Type B pancreatic cell (in vitro differentiated cells): Measurements from ENCODE around the gene HOXC10. TPM values are rescaled to one million over a fixed set of nuclear protein-coding genes. Genes with fewer than 3 reads are reported as not detected.

Source experiments
- DNase-seq: peaks from one replicate; pipeline ENCODE4 v3.0.0; 2021; ENCODE audit warnings: mixed read lengths; ENCODE audit not compliant: unreplicated experiment; ENCODE audit errors: extremely low spot score
- H3K27ac Mint-ChIP-seq: 2 replicates; pipeline ENCODE4 v1.8.0; 2021; ENCODE audit warnings: mild to moderate bottlenecking, mixed read lengths
- H3K27me3 Mint-ChIP-seq: 2 replicates; pipeline ENCODE4 v1.8.0; 2021; ENCODE audit warnings: mixed read lengths
- H3K36me3 Mint-ChIP-seq: 2 replicates; pipeline ENCODE4 v1.8.0; 2021; ENCODE audit warnings: mixed read lengths
- H3K4me1 Mint-ChIP-seq: one replicate; pipeline ENCODE4 v1.8.0; 2021; ENCODE audit warnings: mixed read lengths; ENCODE audit not compliant: unreplicated experiment
- H3K4me3 Mint-ChIP-seq: 2 replicates; pipeline ENCODE4 v1.8.0; 2021; ENCODE audit warnings: mild to moderate bottlenecking, mixed read lengths
- H3K9me3 Mint-ChIP-seq: 2 replicates; pipeline ENCODE4 v1.8.0; 2021; ENCODE audit warnings: mixed read lengths
- CTCF ChIP-seq: fragments of 200-600 bp; sonication (generic); conservative IDR thresholded peaks from 2 replicates; pipeline ENCODE4 v1.5.0; 2021; ENCODE audit warnings: antibody characterized with exemption, mild to moderate bottlenecking
- total RNA-seq: library from RNA; stranded (reverse); gene quantifications from 2 replicates; pipeline ENCODE4 v1.2.1, GENCODE V29; 2021; ENCODE audit warnings: low replicate concordance

Gene HOXC10
- total RNA-seq, 1 donor from 2014 or later, result not detected

GRCh38 chr12:53988541-53989226, 3.7 kb downstream of the HOXC10 start:
- Mint-ChIP-seq H3K4me3 (peak overlapping the region; percentile 45), H3K27me3 (peaks cover 98% of the 10 kb centered on the region), H3K27ac (no peak overlapping the region), H3K36me3 (no peaks in the 10 kb centered on the region), H3K4me1 (peaks cover 14% of the 10 kb centered on the region), H3K9me3 (no peaks in the 10 kb centered on the region)
- DNase-seq, result no peak
- TF ChIP-seq CTCF, result no peak

- Mint-ChIP-seq H3K9me3 (no peaks in the 10 kb centered on the region), H3K4me3 (peak overlapping the region; percentile 45), H3K27me3 (peaks cover 100% of the 10 kb centered on the region), H3K27ac (peak overlapping the region; percentile 18), H3K4me1 (peaks cover 19% of the 10 kb centered on the region), H3K36me3 (no peaks in the 10 kb centered on the region)
- TF ChIP-seq CTCF, result peak; percentile 56
- DNase-seq, result no peak
Measured at GRCh38 chr12:53989227-53990113, 4.5 kb downstream of the HOXC10 start.

GRCh38 chr12:53990311-53991076, 5.5 kb downstream of the HOXC10 start:
- peaks cover 100% of the 10 kb centered on the region for H3K27me3 Mint-ChIP-seq
- no peak for DNase-seq
- peaks cover 19% of the 10 kb centered on the region for H3K4me1 Mint-ChIP-seq
- no peaks in the 10 kb centered on the region for H3K9me3 Mint-ChIP-seq
- no peak for TF ChIP-seq CTCF
- no peak overlapping the region for H3K27ac Mint-ChIP-seq
- peak overlapping the region; percentile 15 for H3K4me3 Mint-ChIP-seq
- H3K36me3 Mint-ChIP-seq, result no peaks in the 10 kb centered on the region

GRCh38 chr12:53991077-53991460, 6.1 kb downstream of the HOXC10 start:
- Mint-ChIP-seq H3K36me3 (no peaks in the 10 kb centered on the region), H3K27me3 (peaks cover 100% of the 10 kb centered on the region), H3K4me3 (no peak overlapping the region), H3K9me3 (no peaks in the 10 kb centered on the region), H3K4me1 (peaks cover 19% of the 10 kb centered on the region), H3K27ac (no peak overlapping the region)
- TF ChIP-seq CTCF, result no peak
- no peak for DNase-seq

- Mint-ChIP-seq H3K4me1 (peaks cover 19% of the 10 kb centered on the region), H3K27ac (no peak overlapping the region), H3K9me3 (no peaks in the 10 kb centered on the region), H3K27me3 (peaks cover 100% of the 10 kb centered on the region), H3K4me3 (no peak overlapping the region), H3K36me3 (no peaks in the 10 kb centered on the region)
- TF ChIP-seq CTCF, result no peak
- no peak for DNase-seq
Measured at GRCh38 chr12:53992377-53992889, 7.5 kb downstream of the HOXC10 start.
